ENCODE measurements around the gene ZC3HAV1L. TPM values are rescaled to one million over a fixed set of nuclear protein-coding genes. Genes with fewer than 3 reads are reported as not detected.
"Not testable (repeated sequence)": the region's sequence is repeated elsewhere in the genome, so short reads cannot be mapped to it uniquely, and the experiment has no call there.

Gene ZC3HAV1L
- total RNA-seq, 1 experiment from 2014 or later, result 13.1 TPM

DNA sequence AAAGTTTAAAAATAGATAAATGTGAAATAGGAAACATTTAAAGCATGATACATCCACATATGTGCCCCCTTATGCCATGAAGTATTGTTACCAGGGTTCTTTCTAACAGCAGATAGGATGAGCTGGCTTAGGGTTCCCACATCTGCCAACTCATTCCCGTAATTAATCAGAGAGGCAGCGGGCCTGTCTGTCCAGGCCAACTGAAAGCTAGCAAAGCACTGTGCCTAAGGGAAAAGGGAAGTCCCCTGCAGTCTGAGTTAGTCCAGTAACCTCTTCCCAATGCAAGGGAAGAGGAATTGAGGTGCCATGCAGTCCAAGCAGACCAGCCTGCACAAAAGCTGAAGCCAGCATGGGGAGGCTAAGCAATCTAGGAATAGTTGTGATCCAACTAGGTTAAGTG is 18.3 kb upstream of the ZC3HAV1L start:
- DNase-seq (ENCODE audit: low spot score), result no peak

GRCh38 chr7:139051655-139052054 is 15.8 kb upstream of the ZC3HAV1L start:
- no peak for DNase-seq (ENCODE audit: low spot score)

DNA sequence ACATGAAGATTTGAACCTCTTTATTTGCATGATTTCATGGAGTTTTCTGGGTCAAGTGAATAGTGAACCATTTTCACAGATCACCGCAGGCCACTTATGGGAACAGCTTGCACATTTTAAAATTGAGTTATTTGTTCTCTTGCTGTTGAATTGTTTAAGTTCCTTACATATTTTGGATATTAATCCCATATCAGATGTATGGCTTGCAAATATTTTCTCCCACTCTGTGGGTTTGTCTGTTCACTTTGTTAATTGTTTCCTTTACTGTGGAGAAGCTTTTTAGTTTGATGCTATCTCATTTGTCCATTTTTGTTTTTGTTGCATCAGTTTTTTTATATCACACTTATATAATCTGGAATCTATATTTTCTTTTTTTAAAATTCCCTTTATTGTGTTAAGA is 14.1 kb upstream of the ZC3HAV1L start:
- DNase-seq (ENCODE audit: low spot score), result no peak

- DNase-seq (ENCODE audit: low spot score), result no peak
Measured at GRCh38 chr7:139049111-139049510, 13.3 kb upstream of the ZC3HAV1L start.

GRCh38 chr7:139047970-139048369 is 12.1 kb upstream of the ZC3HAV1L start:
- no peak for DNase-seq (ENCODE audit: low spot score)

- DNase-seq (ENCODE audit: low spot score), result no peak
Measured at GRCh38 chr7:139046143-139046542, 10.3 kb upstream of the ZC3HAV1L start.

GRCh38 chr7:139044813-139045794 is 9.3 kb upstream of the ZC3HAV1L start:
- DNase-seq (ENCODE audit: low spot score), result no peak

DNA sequence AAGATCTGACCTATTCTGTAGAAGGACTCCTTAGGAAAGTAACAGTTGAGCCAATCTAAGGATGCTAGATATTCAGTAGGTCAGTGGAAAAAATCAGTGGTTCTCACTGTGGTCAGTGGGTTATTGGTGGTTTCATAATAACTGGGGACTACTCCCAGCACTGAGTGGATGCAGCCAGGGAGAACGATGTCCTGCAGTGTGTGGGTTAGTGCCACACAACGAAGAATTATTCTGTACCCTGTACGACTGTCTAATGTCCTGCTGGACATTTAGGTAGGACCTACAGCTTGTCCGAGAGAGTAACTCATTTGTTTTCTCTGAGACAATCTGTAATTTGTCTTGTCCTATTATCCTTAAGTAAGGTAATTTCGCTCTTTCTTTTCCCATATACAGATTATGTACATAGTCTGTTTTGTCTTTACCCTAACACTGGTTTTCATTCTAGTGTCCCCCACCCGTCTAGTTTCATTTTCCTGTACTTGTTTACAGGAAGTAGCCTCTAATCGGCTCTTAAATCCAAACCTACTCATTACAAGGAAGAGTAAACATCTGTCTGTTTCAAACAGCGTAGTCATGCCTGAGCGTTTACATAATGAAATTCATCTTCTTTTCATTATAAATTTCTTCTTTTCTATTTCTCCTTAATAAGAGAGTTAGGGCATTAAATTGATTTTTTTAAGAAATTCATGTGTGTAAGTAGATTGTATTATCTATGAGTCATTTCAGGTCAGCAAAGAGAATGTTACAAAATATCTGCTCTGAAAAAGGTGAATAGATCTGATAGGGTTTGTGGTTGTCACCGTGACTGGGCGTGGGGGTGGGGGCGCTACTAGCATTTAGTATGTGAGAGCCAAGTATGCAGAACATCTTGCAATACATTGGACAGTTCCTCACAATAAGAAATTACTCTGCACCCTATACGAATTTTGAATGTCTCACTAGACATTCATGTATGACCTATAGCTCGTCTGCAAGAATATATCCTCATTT is 8.3 kb upstream of the ZC3HAV1L start:
- no peak for DNase-seq (ENCODE audit: low spot score)

DNA sequence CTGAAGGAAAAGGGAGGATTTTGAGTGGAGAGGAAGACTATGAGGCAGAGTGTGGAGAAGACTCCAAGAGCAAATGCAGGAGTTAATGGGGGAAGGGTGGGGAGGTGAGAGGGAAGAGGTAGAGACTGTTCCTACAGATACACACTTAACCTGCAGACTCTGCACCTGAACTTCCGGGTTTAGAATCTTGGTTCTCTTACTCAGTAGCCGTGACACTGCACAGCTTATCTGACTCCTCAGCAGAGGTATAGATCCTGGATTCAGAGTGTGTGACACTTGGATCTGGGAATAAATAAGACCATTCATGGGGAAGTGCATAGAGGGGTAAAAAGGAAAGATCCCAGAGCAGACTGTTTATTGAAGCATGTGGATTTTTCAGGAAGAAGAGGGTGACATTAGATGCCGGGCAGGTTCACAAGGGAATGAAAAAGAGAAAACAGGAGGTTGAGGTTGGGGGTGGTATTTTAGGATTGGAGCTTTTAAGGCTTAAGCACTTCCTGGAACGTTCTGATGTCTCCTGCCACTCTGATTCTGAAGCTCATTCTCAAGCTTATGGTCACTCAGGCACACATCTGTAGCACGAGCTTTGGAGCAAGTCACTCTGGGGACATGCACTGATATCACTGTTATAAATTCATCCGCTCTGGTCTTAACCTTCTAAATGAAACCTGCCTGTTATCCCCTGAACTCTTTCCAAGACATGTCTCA is 5.7 kb upstream of the ZC3HAV1L start:
- peak; percentile 45 for DNase-seq (ENCODE audit: low spot score)

DNA sequence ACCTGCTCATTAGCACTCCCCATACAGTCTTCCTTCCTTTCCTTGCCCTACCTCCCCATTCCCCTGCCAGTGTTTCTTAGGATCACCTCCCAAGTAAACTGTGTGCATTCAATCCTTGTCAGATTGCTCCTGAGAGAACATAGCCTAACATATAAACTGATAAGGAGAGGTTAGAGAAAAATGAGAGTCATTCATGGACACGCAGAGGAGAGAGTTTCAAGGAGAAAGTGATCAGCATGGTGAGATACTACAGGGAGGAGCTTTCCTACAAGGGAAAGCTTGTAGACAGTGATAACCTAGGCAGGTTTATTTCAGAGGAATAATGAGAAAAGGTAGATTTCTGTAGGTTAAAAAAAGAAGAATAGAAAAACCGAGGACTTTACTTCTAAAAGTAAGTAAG is 2.8 kb upstream of the ZC3HAV1L start:
- no peak for DNase-seq (ENCODE audit: low spot score)

- no peak for DNase-seq (ENCODE audit: low spot score)
Measured at GRCh38 chr7:139036901-139037300, 1.1 kb upstream of the ZC3HAV1L start.

DNA sequence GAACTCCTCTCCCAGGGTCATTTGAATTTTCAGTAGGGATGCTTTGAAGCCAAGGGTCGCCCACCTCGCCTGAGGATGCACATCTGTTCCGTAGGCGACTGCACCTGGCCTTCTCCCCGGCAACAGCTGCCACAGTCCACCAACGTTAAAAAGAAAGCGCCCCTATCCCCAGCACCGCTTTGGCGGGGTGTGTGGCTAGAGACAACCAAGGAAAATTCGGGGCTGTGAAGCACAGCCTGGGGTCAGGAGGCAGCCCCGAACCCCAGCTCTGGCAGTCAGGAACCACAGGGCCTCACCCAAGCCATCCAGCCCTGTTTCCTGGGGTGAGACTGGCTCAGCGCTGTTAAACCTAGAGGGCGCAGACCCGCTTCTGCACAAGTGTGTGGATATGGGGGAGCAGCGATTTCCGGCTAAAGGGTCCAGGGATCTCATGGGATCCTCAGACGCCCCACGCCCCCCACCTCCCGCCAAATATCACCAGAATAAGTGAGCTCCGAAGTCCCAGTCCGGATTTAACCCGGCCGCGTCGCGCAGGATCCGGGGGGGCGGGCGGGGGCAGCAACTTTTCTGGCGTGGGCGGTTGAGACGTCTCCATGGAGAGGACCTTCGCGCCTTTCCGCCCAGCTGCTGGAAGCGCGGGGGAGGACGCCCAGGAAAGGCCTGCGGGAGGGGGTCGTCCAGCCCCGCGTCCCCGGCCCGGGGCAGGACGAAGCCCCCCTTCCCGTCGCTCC is 822 bp downstream of the ZC3HAV1L start:
- peak; percentile 69 for DNase-seq (ENCODE audit: low spot score)

- DNase-seq (ENCODE audit: low spot score), result no peak
Measured at GRCh38 chr7:139034336-139034735, 1.5 kb downstream of the ZC3HAV1L start.

DNA sequence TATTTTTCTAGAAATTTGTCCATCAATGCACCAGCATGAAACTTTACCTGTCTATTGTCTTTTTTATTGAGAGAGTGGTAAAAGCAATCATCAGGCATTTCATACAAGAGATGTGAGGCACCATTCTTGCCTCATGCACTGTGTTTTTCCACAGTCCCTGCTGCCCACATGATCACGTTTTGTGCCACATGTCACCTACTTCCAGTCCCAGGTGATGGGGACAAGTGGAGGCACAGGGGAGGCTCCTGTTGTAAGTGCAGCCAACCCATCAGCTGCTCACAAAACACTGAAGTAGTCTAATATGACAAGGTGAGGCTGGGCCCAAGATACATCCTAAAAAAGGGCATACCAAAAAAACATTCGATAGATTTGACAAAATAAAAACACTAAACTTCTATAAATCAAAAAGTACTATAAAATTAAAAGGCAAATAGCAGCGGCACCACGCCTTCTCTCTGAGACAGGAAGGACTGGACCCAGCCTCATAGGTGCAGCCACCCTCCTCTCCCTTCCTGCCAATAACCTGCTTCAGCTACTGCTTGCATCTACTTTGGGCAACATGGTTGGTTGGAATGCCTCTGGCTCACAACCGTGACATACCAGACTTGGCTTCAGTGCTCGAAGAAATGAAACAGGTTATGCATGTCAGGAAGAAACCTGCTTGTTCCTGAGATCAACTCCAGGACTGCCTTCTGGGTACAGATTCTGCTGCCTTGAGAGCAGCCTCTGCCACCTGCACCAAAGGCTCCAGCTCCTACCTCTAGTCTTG is 2.3 kb downstream of the ZC3HAV1L start:
- DNase-seq (ENCODE audit: low spot score), result no peak

DNA sequence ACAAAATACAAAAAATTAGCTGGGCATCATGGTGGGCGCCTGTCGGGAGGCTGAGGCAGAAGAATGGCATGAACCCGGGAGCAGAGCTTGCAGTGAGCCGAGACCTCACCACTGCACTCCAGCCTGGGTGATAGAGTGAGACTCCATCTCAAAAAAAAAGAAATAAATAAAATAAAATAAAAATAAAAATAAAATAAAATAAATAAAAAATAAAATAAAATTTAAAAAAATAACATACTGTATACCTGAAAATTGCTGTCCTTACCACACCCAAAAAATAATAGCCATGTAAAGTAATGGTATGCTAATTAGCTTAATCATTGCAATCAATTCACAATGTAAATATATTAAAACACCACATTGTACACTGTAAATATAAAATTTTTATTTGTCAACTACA is 3.4 kb downstream of the ZC3HAV1L start:
- DNase-seq (ENCODE audit: low spot score), result no peak

GRCh38 chr7:139029353-139029752 is 6.5 kb downstream of the ZC3HAV1L start:
- DNase-seq (ENCODE audit: low spot score), result no peak

DNA sequence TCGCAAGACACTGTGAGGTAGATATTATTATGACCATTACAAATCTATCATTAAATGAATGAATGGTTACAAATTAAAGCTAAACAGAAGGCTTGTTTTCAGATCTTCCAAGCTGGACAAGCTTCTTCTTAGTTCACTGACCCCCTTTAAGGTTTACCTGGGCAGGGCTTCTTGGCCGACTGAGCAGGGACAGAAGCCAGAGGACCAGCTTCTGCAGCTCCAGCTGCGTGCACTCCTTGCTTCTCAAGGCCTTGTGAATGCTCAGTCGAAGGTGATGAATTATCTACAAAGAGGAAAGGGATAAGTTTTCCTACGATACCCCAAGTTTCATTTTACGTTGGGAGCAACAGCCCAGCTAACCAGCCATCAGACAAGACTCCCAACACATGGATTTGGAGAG is 9.3 kb downstream of the ZC3HAV1L start:
- DNase-seq (ENCODE audit: low spot score), result no peak

- DNase-seq (ENCODE audit: low spot score), result not testable (repeated sequence)
Measured at GRCh38 chr7:139025861-139026260, 10.0 kb downstream of the ZC3HAV1L start.

DNA sequence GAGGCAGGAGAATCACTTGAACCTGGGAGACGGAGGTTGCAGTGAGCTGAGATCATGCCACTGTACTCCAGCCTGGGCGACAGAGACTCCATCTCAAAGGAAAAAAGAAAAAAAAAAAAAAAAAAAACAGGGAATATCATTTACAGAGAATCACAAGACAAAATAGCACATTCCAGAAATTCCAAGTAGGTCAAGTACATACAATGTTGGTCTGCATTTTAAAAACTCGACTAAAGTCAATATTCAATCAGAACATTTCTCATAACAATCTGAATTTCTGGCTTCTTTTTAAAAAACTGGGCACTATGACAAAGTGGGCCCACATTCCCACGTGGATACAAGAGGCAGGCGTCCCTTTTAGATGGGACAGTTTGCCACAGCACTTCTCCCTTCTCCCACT is 12.8 kb downstream of the ZC3HAV1L start:
- no peak for DNase-seq (ENCODE audit: low spot score)

DNA sequence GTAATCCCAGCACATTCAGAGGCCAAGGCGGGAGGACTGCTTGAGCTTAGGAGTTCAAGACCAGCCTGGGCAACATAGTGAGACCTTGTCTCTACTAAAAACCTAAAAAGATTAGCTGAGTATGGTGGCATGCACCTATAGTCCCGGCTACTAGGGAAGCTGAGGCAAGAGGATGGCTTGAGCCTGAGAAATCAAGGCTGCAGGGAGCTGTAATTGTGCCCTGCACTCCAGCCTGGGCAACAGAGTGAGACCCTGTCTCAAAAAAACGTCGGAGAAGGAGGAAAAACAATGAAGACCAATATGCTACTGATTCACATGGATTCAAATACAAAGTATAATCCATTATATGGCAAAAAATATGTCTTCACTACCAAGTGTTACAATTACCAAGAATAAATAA is 13.6 kb downstream of the ZC3HAV1L start:
- DNase-seq (ENCODE audit: low spot score), result no peak

All from HT-29 (cell line).